Fibroblast of pulmonary artery (primary cell): Measurements from ENCODE around the gene GNG5.
"Not testable (repeated sequence)": the region's sequence is repeated elsewhere in the genome, so short reads cannot be mapped to it uniquely, and the experiment has no call there.

Experiments used
- DNase-seq: peaks from one replicate; pipeline ENCODE4 v3.0.0-alpha.2; 2010; ENCODE audit warnings: low read depth
- H3K4me3 ChIP-seq: replicated peaks from 2 replicates; pipeline ENCODE4 v1.5.1; 2011; ENCODE audit warnings: low read depth, mild to moderate bottlenecking, control low read depth, low read length, moderate library complexity
- CTCF ChIP-seq: IDR thresholded peaks from 2 replicates; pipeline ENCODE4 v1.5.1; 2011; ENCODE audit warnings: mild to moderate bottlenecking, control low read depth, low read length, inconsistent platforms; ENCODE audit errors: missing control alignments

The GNG5 gene

DNA sequence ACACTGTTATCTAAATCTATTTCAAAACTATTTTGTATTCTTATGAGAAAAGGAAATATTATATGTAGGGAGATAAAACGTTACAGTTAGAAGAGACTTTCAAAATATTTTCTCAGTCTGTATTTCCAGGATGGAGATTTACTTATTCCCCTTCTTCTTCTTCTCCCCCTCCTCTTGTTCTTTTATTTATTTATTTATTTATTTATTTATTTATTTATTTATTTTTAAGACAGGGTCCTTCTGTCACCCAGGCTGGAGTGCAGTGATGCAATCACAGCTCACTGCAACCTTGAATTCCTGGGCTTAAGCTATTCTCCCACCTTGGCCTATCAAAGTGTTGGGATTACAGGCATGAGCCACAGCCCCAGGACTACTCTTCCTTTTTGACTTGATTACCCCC is 30.2 kb downstream of the GNG5 start:
- no peak for TF ChIP-seq CTCF
- no peak overlapping the region for H3K4me3 ChIP-seq

DNA sequence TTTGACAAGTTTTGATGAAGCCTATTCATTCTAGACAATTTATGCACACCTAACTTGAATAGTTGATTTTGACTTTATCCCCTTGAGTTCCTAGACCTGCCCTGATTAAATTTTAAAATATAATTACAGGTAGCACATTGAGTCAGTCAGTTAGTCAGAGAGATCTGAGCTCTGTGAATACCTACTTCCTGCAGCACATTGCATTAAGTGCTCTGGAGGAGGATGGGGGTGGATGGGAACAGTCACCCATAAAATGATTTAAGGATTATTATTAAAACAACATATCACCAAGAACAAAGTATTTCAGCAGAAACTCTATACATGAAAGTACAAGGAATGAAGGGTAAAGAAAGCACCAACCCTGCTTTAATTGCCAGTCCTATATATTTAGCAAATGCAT is 39.1 kb downstream of the GNG5 start:
- no peak for DNase-seq
- H3K4me3 ChIP-seq = no peak overlapping the region
- no peak for TF ChIP-seq CTCF

More for the DNA sequence above, 30.2 kb downstream of the GNG5 start:
- DNase-seq = no peak

GRCh38 chr1:84462118-84462517 is 44.3 kb downstream of the GNG5 start:
- no peak for DNase-seq
- H3K4me3 ChIP-seq = no peak overlapping the region
- no peak for TF ChIP-seq CTCF

DNA sequence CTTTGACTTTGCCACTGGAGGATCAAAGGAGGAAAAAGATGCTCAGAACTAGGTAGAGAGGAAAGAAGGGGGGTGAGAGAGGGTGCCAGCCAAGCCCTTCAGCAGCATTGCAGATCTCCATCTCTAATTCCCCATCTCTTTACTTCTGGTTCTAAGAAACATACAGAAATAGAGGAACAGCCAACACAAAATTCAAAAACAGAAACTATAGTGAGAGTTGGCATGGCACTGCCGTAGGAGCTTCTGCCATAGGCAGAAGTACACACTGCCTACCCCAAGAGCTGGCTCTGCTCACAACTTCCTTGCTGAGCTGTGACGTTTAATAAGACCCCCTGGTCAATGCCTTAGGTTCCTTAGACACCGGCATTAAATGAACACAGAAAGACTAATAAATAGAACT is 53.9 kb downstream of the GNG5 start:
- no peak overlapping the region for H3K4me3 ChIP-seq
- TF ChIP-seq CTCF = no peak
- no peak for DNase-seq

- DNase-seq = no peak
- no peak overlapping the region for H3K4me3 ChIP-seq
- TF ChIP-seq CTCF = no peak
Observed at GRCh38 chr1:84450910-84451309, 55.5 kb downstream of the GNG5 start.

GRCh38 chr1:84448704-84449103 is 57.7 kb downstream of the GNG5 start:
- H3K4me3 ChIP-seq, DNase-seq: not testable (repeated sequence)
